GM12874 (cell line): ENCODE results near the gene CREB5.

ENCODE experiments used
- CTCF ChIP-seq: IDR thresholded peaks from 2 replicates; pipeline ENCODE4 v1.5.1; 2011; ENCODE audit warnings: low read depth, mild to moderate bottlenecking, control low read depth, low read length, moderate library complexity; ENCODE audit not compliant: insufficient read depth

CREB5 gene

GRCh38 chr7:28678431-28678965, 266.2 kb downstream of the CREB5 start:
- no peak for TF ChIP-seq CTCF

DNA sequence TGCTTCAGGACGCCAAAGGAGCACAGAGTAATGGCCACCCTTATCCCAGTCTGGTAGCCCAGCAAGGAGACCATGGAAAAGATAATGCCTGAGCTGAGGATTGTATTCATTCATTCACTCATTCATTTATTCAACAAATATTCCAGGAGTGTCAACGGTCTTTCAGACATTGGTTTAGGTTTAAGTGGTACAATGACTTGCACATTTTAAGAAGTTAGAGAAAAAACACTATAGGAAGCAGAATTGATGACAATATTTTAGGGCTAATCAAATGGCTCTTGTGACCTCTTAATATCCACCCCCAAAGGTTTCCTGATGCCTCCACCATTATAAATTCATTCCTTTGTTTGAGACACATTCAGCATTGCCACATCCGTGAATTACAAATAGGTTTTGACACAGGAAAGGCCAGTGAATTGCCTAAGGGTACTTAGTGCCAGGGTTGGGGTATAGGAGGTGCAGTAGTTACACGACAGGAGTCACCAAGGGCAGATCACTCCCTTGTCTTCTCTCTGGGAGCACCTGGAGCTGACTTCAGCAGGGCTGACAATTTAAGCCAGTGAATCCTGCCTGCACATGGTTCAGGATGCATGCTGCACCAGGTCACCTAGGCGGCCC, 269.5 kb downstream of the CREB5 start:
- no peak for TF ChIP-seq CTCF

DNA sequence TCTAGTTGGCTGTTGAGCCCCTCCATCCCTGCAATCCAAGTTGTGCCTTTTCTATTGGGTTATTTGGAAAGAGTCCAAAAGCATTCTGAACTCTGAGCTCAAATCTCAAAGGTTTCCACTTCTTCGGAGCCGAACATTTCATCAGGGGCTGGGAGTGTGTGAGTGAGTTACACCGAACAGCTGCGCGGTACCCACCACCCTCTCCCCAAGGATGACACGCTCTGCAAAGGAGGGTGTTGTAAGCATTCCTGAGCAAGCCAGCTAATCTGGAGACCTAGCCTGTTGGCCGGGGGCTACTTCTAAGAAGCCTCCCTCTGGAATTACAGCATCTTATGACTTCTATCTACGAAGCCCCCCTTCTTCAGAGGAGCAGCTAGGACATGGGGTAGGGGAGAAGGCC, 270.5 kb downstream of the CREB5 start:
- TF ChIP-seq CTCF: no peak

GRCh38 chr7:28684650-28685241, 272.4 kb downstream of the CREB5 start:
- no peak for TF ChIP-seq CTCF

DNA sequence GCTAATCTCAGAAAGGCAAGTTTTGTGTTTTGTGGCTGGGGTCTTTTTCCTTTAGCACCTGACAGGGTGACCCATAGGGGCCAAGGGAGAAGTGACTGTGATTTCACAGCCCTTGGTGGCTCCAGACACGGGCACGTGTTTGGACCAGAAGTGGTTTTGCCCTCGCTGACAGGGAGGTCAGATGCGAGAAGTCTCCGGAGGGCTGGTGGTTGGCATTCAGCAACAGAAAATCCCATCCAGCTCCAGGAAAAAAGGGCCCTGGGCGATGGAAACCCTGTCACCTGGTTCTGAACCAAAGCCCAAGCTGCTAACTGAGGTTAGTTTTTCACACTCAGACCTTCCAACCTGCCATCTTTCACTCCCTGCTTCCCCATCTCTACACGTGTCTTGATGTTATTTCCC, 272.9 kb downstream of the CREB5 start:
- no peak for TF ChIP-seq CTCF

DNA sequence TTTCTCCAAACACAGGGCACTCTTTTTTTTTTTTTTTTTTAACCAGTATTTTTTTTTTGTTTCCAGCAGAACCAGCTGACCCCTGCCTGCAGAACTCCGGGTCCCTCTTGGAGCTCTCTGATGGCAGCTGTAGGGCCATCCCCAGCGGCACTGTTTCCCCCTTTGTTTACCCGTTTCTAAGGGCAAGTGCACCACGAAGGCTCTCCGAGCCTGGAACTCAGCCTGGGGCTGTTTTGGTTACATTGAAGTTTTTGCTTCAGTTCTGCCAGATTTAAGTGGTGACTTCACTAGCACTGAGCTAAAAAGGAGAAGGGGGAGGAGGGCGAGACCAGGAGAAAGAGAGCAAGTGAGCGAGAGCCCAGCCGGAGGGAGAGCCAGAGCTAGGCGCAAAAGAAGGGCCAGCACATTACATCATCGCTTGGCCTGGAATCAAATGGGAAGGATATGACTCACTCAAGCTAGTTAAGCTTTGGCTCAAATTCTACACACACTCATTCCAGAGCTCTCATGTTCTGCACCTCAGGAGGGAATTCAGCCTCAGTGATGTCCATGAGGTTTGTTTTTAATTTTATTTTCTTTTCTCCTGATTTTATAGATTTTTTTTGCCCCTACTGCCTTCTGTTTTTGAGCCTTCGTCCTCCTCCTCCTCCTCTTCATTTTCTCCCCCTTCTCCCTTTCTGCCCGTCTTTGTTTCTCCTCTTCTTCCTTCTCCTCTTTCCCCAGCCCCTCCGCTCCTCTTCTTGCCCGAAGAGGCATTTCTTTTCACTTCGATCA, 273.5 kb downstream of the CREB5 start:
- TF ChIP-seq CTCF: no peak

DNA sequence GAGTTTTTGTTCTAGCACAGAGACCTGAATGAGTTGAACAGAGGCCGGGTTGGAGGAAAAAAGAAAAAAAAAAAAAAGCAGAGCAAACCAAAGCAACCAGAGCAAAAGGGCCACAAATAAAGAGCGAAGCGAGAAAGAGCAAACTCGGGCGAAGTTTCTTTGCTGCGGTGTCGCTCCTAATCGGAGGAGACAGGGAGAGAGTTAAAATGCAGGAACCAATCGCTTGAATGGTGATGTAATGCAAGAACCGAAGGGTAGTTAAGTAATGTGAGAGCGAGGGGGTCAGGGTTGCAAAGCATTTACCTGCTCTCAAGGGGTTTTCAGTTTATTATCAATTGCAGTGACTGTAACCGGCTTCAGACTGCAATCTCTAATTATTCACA, 274.1 kb downstream of the CREB5 start:
- TF ChIP-seq CTCF: no peak
